Measurements from ENCODE around the gene SRD5A1. TPM values are rescaled to one million over a fixed set of nuclear protein-coding genes. Genes with fewer than 3 reads are reported as not detected.
"Not testable (repeated sequence)": the region's sequence is repeated elsewhere in the genome, so short reads cannot be mapped to it uniquely, and the experiment has no call there.

The SRD5A1 gene
- total RNA-seq, 1 experiment from 2014 or later: 41.9 TPM

GRCh38 chr5:6644794-6645241 lies 11.6 kb downstream of the SRD5A1 start:
- DNase-seq (ENCODE audit: low spot score): no peak

- DNase-seq (ENCODE audit: low spot score): not testable (repeated sequence)
These were observed 12.5 kb downstream of the SRD5A1 start for GRCh38 chr5:6645571-6646362.

DNA sequence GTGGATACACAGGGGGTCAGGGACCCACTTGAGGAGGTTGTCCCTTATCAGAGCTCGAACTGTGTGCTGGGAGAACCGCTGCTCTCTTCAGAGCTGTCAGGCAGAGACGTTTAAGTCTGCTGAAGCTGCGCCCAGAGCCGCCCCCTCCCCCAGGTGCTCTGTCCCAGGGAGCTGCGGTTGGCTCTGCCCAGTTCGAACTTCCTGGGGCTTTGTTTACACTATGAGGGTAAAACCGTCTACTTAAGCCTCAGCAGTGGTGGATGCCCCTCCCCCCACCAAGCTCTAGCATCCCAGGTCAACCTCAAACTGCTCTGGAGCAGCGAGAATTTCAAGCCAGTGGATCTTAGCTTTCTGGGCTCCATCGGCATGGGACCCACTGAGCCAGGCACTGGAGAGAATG lies 15.9 kb downstream of the SRD5A1 start:
- peak; percentile 76 for DNase-seq (ENCODE audit: low spot score)

DNA sequence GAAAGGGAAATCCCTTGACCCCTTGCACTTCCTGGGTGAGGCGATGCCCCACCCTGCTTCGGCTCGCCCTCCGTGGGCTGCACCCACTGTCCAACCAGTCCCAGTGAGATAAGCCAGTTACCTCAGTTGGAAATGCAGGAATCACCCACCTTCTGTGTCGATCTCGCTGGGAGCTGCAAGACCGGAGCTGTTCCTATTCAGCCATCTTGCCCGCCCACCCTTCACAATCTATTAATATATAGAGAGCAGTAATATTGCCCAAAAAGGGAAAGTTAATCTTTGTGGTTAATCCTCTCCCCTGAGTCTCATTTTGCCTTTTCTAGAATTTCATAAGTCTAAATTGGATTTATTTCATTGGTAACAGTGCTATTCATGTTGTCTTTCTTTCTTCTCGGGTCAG lies 16.4 kb downstream of the SRD5A1 start:
- DNase-seq (ENCODE audit: low spot score): no peak

GRCh38 chr5:6652025-6652424 lies 18.8 kb downstream of the SRD5A1 start:
- DNase-seq (ENCODE audit: low spot score): no peak

GRCh38 chr5:6655432-6655831 lies 22.2 kb downstream of the SRD5A1 start:
- no peak for DNase-seq (ENCODE audit: low spot score)

- no peak for DNase-seq (ENCODE audit: low spot score)
These were observed 23.4 kb downstream of the SRD5A1 start for GRCh38 chr5:6656680-6657079.

DNA sequence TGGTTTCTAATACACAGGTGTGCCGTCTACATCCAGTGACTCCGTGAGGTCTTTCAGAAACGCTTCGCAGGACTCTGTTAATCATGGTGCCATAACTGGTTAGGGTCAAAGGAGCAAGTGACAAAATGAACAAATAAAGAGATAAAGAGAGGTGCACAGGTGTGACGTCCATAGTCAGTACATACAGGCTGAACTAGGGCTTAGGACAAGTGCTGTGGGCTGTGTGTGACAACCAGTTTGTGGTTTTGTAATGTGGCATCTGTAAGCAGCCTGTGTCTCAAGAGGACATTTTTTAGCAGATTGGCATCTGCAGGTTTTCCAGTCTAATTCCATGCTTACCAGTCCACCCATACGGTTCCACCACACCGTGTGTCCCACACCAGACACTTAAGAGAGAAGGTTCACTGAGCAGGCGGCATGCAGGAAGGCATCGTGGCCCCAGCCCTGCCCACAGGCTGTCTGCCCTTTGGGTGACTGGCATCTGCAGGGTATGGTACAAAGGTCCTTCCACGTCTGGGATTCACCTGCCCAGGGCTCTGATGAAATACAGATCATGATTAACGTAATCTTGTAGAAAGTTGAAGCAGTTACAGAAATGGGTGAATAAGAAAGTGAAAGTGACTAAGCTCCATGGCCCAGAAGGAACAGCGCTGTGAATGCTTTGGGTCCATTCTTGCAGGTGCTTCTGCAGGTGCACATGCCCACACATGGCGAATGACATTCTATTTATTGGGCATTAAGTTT lies 26.9 kb downstream of the SRD5A1 start:
- peak; percentile 40 for DNase-seq (ENCODE audit: low spot score)

- no peak for DNase-seq (ENCODE audit: low spot score)
These were observed 27.4 kb downstream of the SRD5A1 start for GRCh38 chr5:6660688-6661087.

GRCh38 chr5:6666762-6667161 lies 33.5 kb downstream of the SRD5A1 start:
- DNase-seq (ENCODE audit: low spot score): no peak

DNA sequence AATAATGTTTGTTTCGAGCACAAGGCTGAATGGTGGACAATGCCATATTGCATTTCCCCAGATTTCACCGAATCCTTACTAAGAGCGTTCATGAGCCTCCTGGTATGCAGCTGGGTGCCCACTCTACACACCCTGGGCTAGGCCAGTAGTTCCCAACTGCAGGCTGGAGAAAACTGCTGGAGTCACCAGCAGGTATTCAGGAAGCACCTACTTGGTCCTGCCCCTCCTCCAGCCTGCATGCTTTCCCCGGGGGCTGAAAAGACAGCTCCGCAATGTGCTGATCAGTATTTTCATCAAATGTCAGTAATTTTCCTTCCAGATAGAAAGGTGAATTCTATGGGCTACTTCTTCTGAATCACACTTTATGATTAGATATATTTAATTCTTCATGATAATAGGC lies 34.4 kb downstream of the SRD5A1 start:
- DNase-seq (ENCODE audit: low spot score): no peak

- DNase-seq (ENCODE audit: low spot score): not testable (repeated sequence)
These were observed 35.5 kb downstream of the SRD5A1 start for GRCh38 chr5:6668717-6669116.

DNA sequence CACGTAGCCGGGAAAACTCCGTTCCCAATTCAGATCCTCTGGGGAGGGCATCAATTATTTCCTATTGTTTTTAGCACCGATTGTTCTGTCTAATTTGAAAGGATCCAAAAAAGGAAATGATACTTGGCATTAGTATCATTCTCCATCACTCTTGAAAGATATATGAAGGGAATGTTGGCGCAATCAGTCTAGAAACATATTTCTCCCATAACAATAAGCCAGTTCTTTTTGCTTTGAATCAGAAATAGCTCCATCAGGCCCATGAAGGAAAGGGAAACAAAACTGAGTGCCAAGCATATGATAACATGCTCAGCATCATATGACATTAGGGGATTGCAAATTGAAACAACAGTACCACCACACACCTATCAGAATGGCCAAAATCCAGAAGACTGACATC lies 39.8 kb downstream of the SRD5A1 start:
- DNase-seq (ENCODE audit: low spot score): no peak

- DNase-seq (ENCODE audit: low spot score): no peak
These were observed 40.7 kb downstream of the SRD5A1 start for GRCh38 chr5:6673963-6674362.

- no peak for DNase-seq (ENCODE audit: low spot score)
These were observed 41.2 kb downstream of the SRD5A1 start for GRCh38 chr5:6674421-6674820.

DNA sequence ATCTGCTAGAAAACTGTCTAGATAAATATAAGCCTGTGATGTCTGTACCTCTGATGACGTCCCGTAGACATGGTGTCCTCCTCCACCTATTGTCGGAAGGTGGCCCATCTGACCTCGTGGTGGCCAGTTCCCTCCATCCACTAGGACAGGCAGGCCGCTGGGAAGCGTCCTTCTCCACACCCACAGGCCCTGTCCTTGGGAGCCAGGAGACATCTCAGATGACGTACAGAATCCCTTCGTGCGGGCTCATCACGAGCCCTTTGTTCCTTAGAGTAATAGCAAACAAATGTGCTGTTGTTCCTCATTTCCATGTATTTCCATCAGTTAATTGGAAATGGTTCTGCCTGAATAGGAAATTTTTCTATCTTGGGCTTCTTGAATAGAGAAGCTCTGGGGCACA lies 41.6 kb downstream of the SRD5A1 start:
- no peak for DNase-seq (ENCODE audit: low spot score)

DNA sequence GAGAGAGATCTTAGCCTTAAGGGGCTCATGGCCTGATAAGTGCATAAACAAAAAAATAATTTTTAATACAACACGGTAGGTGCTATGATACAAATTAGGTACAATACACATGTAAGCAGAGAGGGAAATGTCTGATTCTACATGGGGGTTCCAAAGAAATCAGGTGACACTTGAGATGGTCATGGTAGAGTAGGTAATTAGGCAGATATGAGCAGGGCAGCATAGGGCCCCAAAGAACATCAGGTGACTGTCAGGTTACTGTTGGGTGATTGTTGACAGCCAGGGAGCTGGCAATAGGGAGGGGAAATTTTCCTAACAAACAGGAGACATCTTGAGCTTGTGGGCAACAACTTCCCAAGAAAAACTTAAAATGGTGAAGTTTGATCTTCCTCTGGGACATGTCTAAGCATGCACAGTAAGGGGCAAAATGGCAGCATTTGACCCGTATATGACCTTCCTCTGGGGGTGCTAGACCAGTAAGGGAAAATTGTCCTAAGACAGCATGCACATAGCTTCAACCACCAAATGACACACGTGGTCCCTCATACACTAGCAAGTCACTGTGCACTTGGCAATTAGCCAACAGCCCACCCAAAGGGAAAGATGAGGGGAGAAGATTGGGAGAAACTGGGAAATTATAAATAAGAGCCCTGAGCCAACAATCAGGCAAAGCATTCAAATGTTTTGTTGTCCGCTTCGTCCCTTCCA lies 42.7 kb downstream of the SRD5A1 start:
- peak; percentile 12 for DNase-seq (ENCODE audit: low spot score)

DNA sequence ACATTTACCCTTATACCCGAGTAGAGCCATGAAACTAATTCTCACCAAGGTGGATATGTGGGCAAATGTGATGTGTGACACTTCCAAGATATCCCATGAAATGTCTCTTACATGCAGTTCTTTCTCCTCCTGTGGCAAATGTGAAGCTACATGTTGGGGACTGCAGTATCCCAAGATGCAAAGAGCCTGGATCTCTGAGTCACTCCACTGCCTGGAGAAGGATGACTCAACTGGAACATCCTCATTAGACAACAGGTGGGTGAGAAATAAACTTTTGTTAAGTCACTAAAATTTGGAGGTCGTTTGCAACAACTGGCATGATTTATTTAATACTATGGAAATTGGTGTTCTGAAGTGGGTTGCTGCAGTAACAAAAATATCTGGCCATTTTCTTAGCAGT lies 43.5 kb downstream of the SRD5A1 start:
- no peak for DNase-seq (ENCODE audit: low spot score)

GRCh38 chr5:6678385-6678784 lies 45.1 kb downstream of the SRD5A1 start:
- DNase-seq (ENCODE audit: low spot score): no peak

GRCh38 chr5:6680922-6681321 lies 47.7 kb downstream of the SRD5A1 start:
- no peak for DNase-seq (ENCODE audit: low spot score)

DNA sequence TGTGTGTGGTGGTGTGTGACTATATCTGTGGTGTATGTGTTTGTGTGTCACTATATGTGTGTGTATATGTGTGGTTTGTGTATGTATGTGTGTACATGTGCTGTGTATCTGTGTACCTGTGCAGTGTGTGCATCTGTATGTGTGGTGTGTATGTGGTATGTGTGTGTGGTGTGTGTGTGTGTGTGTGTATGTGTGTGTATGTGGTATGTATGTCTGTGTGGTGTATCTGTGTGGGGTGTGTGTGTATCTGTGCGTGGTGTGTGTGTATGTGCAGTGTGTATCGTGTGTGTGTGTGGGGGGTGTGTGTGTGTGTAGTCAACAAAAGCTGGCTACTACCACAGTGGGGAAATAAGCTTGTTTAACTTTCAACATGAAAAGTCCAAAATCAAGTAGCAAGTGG lies 48.4 kb downstream of the SRD5A1 start:
- no peak for DNase-seq (ENCODE audit: low spot score)

DNA sequence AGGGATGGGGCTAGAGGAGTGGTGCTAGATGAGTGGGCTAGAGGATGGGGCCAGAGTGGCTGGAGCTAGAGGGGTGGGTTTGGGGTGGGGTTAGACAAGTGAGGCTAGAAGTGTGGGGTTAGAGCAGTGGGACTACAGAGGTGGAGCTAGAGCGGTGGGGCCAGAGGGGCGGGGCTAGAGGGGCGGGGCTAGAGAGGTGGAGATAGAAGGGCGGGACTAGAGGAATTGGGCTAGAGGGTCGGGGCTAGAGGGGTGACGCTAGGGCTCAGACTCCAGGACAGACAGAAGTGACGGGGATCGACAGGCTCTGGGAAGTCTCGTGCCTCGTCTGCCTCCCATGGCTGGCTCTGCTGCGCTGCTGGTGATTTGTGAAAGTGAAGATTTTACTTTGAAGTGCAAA lies 49.0 kb downstream of the SRD5A1 start:
- no peak for DNase-seq (ENCODE audit: low spot score)

Measured in HT-29 (cell line).